GM18951 (cell line): Measurements from ENCODE around the gene ZNF892.
"Not testable (repeated sequence)": the region's sequence is repeated elsewhere in the genome, so short reads cannot be mapped to it uniquely, and the experiment has no call there.

ENCODE experiments used
- POLR2A ChIP-seq: IDR thresholded peaks from 4 replicates; pipeline ENCODE4 v1.6.1; 2011; ENCODE audit warnings: mild to moderate bottlenecking; ENCODE audit not compliant: insufficient read length, insufficient read depth; ENCODE audit errors: extremely low read depth
- in situ Hi-C: fragments of 300-500 bp; cut with MboI; formaldehyde crosslinking; loops from one replicate; pipeline ENCODE4 v1.12.0; 2022; ENCODE audit warnings: low sequenced_read_pairs, mixed read lengths, inconsistent platforms; ENCODE audit not compliant: unreplicated experiment

Gene ZNF892

DNA sequence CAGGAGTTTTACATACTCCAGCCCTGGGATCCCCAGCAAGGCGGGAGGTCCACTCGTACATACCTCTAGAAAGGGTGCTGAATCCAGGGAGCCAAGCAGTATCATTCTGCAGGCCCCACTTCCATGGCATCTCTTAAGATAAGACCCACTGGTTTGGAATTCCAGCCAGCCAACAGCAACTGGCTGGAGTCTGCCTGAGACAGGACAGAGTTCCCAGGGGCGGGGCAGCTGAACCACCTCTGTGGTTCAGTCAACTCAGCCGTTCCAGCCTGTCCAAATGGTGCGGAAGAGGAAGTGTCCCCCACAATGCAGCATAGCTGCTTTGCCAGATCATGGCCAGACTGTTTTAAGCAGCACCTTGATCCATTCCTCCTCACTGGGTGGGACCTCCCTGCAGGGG is 33.2 kb downstream of the ZNF892 start:
- in situ Hi-C loops, result no loop called here

GRCh38 chr2:95242084-95242483 is 34.8 kb downstream of the ZNF892 start:
- in situ Hi-C loops, result not testable (repeated sequence)

More for the DNA sequence above, 33.2 kb downstream of the ZNF892 start:
- TF ChIP-seq POLR2A, result no peak
